ENCODE measurements around the gene CD86. TPM values are rescaled to one million over a fixed set of nuclear protein-coding genes. Genes with fewer than 3 reads are reported as not detected.

The CD86 gene
- total RNA-seq, 1 donor = not detected

DNA sequence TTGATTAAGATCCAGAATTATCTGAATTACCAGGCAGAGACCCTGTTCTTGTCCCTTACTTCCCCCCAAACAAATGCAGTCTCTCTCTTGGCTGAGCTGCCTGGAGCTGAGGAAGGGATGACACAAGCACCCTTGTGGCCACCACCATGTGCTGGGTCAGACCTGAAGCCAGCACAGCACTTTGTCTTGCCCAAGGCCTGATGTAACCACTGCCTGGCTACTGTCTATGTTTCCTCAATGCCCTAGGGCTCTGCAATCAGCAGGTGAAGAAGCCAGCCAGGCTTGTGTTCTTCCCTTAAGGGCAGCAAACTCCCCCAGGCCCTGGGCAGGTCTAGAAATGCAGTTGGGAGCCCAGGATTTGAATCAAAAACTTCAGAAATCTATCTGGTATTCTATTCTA, 112.5 kb downstream of the CD86 start:
- H3K4me1 ChIP-seq (ENCODE audit: insufficient read depth, low read length) = no peaks in the 10 kb centered on the region
- H3K27ac ChIP-seq (ENCODE audit: low read depth, low read length) = no peak overlapping the region
- H3K36me3 ChIP-seq (ENCODE audit: insufficient read depth, low read length) = no peaks in the 10 kb centered on the region
- no peaks in the 10 kb centered on the region for H3K27me3 ChIP-seq (ENCODE audit: insufficient read depth, low read length)
- no peak overlapping the region for H3K4me3 ChIP-seq (ENCODE audit: insufficient read depth, low read length)
- no peak overlapping the region for H3K4me2 ChIP-seq (ENCODE audit: insufficient read depth, low read length)
- no peaks in the 10 kb centered on the region for H4K20me1 ChIP-seq (ENCODE audit: insufficient read depth, low read length)
- H3K79me2 ChIP-seq (ENCODE audit: insufficient read depth, low read length) = no peaks in the 10 kb centered on the region
- H3K9me3 ChIP-seq (ENCODE audit: low read depth, low read length) = no peaks in the 10 kb centered on the region
- TF ChIP-seq, protein P1, sequence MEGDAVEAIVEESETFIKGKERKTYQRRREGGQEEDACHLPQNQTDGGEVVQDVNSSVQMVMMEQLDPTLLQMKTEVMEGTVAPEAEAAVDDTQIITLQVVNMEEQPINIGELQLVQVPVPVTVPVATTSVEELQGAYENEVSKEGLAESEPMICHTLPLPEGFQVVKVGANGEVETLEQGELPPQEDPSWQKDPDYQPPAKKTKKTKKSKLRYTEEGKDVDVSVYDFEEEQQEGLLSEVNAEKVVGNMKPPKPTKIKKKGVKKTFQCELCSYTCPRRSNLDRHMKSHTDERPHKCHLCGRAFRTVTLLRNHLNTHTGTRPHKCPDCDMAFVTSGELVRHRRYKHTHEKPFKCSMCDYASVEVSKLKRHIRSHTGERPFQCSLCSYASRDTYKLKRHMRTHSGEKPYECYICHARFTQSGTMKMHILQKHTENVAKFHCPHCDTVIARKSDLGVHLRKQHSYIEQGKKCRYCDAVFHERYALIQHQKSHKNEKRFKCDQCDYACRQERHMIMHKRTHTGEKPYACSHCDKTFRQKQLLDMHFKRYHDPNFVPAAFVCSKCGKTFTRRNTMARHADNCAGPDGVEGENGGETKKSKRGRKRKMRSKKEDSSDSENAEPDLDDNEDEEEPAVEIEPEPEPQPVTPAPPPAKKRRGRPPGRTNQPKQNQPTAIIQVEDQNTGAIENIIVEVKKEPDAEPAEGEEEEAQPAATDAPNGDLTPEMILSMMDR (IDR thresholded peaks at IDR 0.05; ENCODE audit: extremely low read depth, low read depth, low read length) = no peak
- DNase-seq (ENCODE audit: insufficient read length, low spot score, missing footprints) = no peak
- no peak overlapping the region for H2AFZ ChIP-seq (ENCODE audit: low read length)

DNA sequence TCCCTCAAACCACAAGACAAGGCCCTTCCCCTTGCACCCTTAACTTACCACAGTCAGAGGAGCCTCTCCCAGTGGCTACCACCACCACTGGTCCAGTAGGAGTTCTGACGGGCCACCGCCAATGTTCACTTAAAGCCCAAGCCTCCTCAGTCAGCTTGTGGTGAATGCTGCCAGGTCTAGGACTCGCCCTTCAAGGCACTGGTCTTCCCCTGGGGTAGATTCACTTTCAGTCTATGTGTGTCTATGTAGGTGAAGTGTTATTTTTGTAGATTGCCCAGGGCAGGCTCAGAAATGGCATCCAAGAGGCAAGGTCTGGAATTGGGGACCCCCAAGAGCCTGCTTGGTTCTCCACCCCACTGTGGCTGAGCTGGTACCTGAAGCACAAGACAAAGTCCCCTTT, 112.9 kb downstream of the CD86 start:
- Histone ChIP-seq H3K9me3 (ENCODE audit: low read depth, low read length) (no peaks in the 10 kb centered on the region), H3K4me1 (ENCODE audit: insufficient read depth, low read length) (no peaks in the 10 kb centered on the region), H3K79me2 (ENCODE audit: insufficient read depth, low read length) (no peaks in the 10 kb centered on the region), H3K4me3 (ENCODE audit: insufficient read depth, low read length) (no peak overlapping the region), H4K20me1 (ENCODE audit: insufficient read depth, low read length) (no peaks in the 10 kb centered on the region), H2AFZ (ENCODE audit: low read length) (no peak overlapping the region), H3K4me2 (ENCODE audit: insufficient read depth, low read length) (no peak overlapping the region), H3K27ac (ENCODE audit: low read depth, low read length) (no peak overlapping the region), H3K36me3 (ENCODE audit: insufficient read depth, low read length) (no peaks in the 10 kb centered on the region), H3K27me3 (ENCODE audit: insufficient read depth, low read length) (no peaks in the 10 kb centered on the region)
- TF ChIP-seq, protein P1 (IDR thresholded peaks at IDR 0.05; ENCODE audit: extremely low read depth, low read depth, low read length) = no peak
- DNase-seq (ENCODE audit: insufficient read length, low spot score, missing footprints) = no peak

DNA sequence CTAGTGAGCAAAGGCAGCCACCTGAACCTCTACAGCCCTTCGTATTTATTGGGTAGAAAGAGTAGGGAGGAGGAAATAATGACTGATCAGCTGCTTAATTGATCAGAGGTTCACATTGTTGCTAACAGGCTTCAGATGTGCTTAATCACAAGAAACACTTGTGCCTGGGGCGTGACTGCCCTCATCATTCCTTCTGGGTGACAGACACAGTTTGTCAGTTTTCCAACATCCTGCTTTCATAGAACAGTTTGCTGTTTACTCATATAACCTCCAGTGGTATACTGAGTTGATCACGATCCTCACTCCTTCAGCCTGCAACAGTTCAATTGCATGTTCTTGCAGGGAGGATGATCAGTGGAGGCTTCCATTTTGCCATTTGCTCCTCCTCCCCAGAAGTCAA, 114.7 kb downstream of the CD86 start:
- Histone ChIP-seq H3K27me3 (ENCODE audit: insufficient read depth, low read length) (no peaks in the 10 kb centered on the region), H3K4me3 (ENCODE audit: insufficient read depth, low read length) (no peak overlapping the region), H2AFZ (ENCODE audit: low read length) (no peak overlapping the region), H4K20me1 (ENCODE audit: insufficient read depth, low read length) (no peaks in the 10 kb centered on the region), H3K36me3 (ENCODE audit: insufficient read depth, low read length) (no peaks in the 10 kb centered on the region), H3K79me2 (ENCODE audit: insufficient read depth, low read length) (no peaks in the 10 kb centered on the region), H3K27ac (ENCODE audit: low read depth, low read length) (no peak overlapping the region), H3K9me3 (ENCODE audit: low read depth, low read length) (no peaks in the 10 kb centered on the region), H3K4me2 (ENCODE audit: insufficient read depth, low read length) (no peak overlapping the region), H3K4me1 (ENCODE audit: insufficient read depth, low read length) (no peaks in the 10 kb centered on the region)
- TF ChIP-seq, protein P1 (IDR thresholded peaks at IDR 0.05; ENCODE audit: extremely low read depth, low read depth, low read length) = no peak
- no peak for DNase-seq (ENCODE audit: insufficient read length, low spot score, missing footprints)

Small RNA genes within 50 kb of the gene (small RNA-seq; reads per million reads assigned to genes)
- not detected for gene RF00019

Other genes with a start within 250 kb of the CD86 start
- 15.9 and 16.2 TPM in 2 replicates for gene IQCB1, start 220.3 kb upstream of the CD86 start, total RNA-seq
- 1.2 and 1.4 TPM in 2 replicates for gene EAF2, start 220.2 kb upstream of the CD86 start, total RNA-seq
- under 0.01 and 0.29 TPM in 2 replicates for gene SLC15A2, start 161.0 kb upstream of the CD86 start, total RNA-seq
- gene ILDR1, start 33.1 kb upstream of the CD86 start, total RNA-seq = not detected in 2 replicates
- not detected in 2 replicates for gene CASR, start 128.3 kb downstream of the CD86 start, total RNA-seq